Transverse colon (tissue), 4 donors: ENCODE measurements around the gene NLRP8.

Source experiments
- CTCF ChIP-seq, 5 experiments: fragments of 200-600 bp in 3 of 5; fragments of 450-650 bp in 2 of 5; sonication (generic) in 3 of 5; IDR thresholded peaks; 1 replicate in 2 of 5; 2 replicates in 3 of 5; pipeline ENCODE4 v1.5.1; 2016 to 2017; ENCODE audit warnings: antibody characterized with exemption in 5 of 5, inconsistent platforms in 3 of 5, mild to moderate bottlenecking in 2 of 5, moderate library complexity in 1 of 5
- POLR2A ChIP-seq: fragments of 450-650 bp; IDR thresholded peaks from one replicate; pipeline ENCODE4 v1.6.1; 2016; ENCODE audit warnings: antibody characterized with exemption, mild to moderate bottlenecking, moderate library complexity
- POLR2AphosphoS5 ChIP-seq, 3 donors: sonication (generic); formaldehyde crosslinking; IDR thresholded peaks; one replicate each; pipeline ENCODE4 v1.6.1; 2016; ENCODE audit warnings: antibody characterized with exemption in 3 of 3

GRCh38 chr19:55902080-55902751 lies 45.4 kb upstream of the NLRP8 start:
- no peak for TF ChIP-seq CTCF (IDR thresholded peaks at IDR 0.05)
- TF ChIP-seq POLR2AphosphoS5 (IDR thresholded peaks at IDR 0.05) = no peak
- TF ChIP-seq POLR2A = no peak
